Measurements from ENCODE around the gene HIVEP3.

GRCh38 chr1:41641475-41641814 is 277.3 kb downstream of the HIVEP3 start:
- TF ChIP-seq POLR2AphosphoS5 (IDR thresholded peaks at IDR 0.05; ENCODE audit: borderline replicate concordance, low read depth, low read length) (no peak), EZH2 (IDR thresholded peaks at IDR 0.05) (no peak)
